ENCODE results near the gene PYGO1.

Gene PYGO1

DNA sequence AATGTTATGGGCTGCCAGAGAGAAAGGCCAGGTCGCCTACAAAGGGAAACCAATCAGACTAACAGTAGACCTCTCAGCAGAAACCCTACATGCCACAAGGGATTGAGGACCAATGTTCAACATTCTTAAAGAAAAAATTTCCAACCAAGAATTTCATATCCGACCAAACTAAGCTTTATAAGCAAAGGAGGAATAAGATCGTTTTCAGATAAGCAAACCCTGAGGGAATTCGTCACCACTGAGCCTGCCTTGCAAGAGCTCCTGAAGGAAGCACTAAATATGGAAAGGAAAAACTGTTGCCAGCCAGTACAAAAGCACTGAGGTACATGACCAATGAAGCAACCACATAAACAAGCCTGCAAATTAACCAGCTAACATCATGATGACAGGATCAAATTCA, 33.1 kb downstream of the PYGO1 start:
- Histone ChIP-seq H3K36me3 (ENCODE audit: control insufficient read depth, insufficient read depth, low read length) (no peaks in the 10 kb centered on the region), H3K4me1 (ENCODE audit: control insufficient read depth, insufficient read depth, low read length) (no peaks in the 10 kb centered on the region), H3K27ac (ENCODE audit: low read depth, low read length) (no peak overlapping the region), H3K27me3 (ENCODE audit: control insufficient read depth, insufficient read depth, low read length) (no peaks in the 10 kb centered on the region), H3K4me3 (ENCODE audit: low read length) (no peak overlapping the region), H3K9ac (ENCODE audit: low read length) (no peak overlapping the region)

DNA sequence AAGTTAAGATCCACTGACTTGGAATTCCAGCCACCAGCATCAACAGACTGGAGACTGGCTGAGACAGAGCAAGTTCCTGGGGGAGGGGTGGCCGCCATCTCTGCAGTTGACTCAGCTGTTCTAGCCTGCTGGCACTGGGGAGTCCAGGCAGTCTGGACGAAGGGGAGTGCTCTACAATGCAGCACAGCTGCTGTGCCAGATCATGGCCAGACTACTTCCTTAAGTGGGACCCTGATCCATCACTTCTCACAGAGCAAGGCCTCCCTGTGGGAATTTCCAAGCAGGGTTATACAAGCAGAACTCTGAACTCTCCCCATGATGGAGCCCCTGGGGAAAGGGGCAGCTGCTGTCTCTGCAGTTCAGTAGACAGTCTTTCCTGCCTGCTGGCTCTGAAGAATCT, 35.2 kb downstream of the PYGO1 start:
- Histone ChIP-seq H3K36me3 (ENCODE audit: control insufficient read depth, insufficient read depth, low read length) (no peaks in the 10 kb centered on the region), H3K4me3 (ENCODE audit: low read length) (no peak overlapping the region), H3K4me1 (ENCODE audit: control insufficient read depth, insufficient read depth, low read length) (no peaks in the 10 kb centered on the region), H3K27ac (ENCODE audit: low read depth, low read length) (no peak overlapping the region), H3K27me3 (ENCODE audit: control insufficient read depth, insufficient read depth, low read length) (no peaks in the 10 kb centered on the region), H3K9ac (ENCODE audit: low read length) (no peak overlapping the region)

DNA sequence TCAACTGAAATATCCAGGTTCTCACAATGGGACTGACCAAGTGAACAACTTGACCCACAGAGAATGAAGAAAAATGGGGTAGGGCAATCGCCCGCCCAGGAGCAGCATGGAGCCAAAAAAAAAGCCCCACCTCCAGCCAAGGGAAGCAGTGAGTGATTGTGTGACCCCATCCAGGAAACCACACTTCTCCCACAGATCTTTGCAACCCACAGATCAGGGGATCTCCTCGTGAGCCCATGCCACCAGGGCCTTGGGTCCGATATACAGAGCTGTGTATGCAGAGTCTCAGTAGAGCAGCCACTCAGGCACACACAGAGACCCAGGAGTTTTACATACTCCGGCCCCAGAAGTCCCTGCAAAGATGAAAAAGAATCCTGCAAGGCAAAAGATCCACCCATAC, 35.7 kb downstream of the PYGO1 start:
- H3K36me3 ChIP-seq (ENCODE audit: control insufficient read depth, insufficient read depth, low read length), result no peaks in the 10 kb centered on the region
- H3K4me1 ChIP-seq (ENCODE audit: control insufficient read depth, insufficient read depth, low read length), result no peaks in the 10 kb centered on the region
- H3K4me3 ChIP-seq (ENCODE audit: low read length), result no peak overlapping the region
- H3K9ac ChIP-seq (ENCODE audit: low read length), result no peak overlapping the region
- no peak overlapping the region for H3K27ac ChIP-seq (ENCODE audit: low read depth, low read length)
- H3K27me3 ChIP-seq (ENCODE audit: control insufficient read depth, insufficient read depth, low read length), result no peaks in the 10 kb centered on the region

DNA sequence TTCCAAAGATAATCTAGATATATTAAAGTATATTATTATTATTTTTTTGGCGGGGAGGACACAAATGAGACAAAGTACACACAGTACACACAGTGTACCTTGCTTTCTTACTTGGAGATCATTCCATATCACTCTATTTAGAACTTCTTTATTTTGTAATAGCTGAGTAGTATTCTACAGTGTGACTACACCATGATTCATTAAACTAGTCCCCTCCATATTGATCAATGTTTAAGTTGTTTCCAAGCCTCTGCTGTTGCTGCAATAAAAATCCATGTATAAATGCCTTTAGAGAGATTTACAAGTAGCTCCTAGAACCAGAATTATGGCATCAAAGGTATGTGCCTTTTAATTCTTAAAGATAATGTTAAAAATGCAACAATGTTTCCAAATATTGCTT, 38.8 kb downstream of the PYGO1 start:
- Histone ChIP-seq H3K27me3 (ENCODE audit: control insufficient read depth, insufficient read depth, low read length) (no peaks in the 10 kb centered on the region), H3K27ac (ENCODE audit: low read depth, low read length) (no peak overlapping the region), H3K4me3 (ENCODE audit: low read length) (no peak overlapping the region), H3K36me3 (ENCODE audit: control insufficient read depth, insufficient read depth, low read length) (no peaks in the 10 kb centered on the region), H3K9ac (ENCODE audit: low read length) (no peak overlapping the region), H3K4me1 (ENCODE audit: control insufficient read depth, insufficient read depth, low read length) (no peaks in the 10 kb centered on the region)

DNA sequence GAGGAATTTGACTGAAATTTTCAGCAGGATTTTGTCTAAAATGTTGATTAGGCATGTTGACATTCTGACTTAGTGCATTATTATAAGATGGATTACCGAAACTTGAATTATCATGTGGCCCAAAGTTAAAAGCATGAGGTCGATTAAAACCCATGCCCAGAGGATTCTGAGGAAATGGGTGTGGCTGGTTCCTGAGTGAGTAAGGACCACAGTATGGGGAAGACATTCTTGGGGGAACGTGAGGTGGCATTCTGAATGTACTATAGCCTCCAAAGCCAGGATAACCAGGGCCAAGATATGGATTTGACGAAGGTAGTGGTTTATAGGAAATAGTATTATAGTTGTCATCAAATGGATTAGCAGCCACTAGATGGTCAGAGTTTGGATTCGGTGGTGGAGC, 41.4 kb downstream of the PYGO1 start:
- Histone ChIP-seq H3K27ac (ENCODE audit: low read depth, low read length) (no peak overlapping the region), H3K9ac (ENCODE audit: low read length) (no peak overlapping the region), H3K4me1 (ENCODE audit: control insufficient read depth, insufficient read depth, low read length) (no peaks in the 10 kb centered on the region), H3K36me3 (ENCODE audit: control insufficient read depth, insufficient read depth, low read length) (no peaks in the 10 kb centered on the region), H3K4me3 (ENCODE audit: low read length) (no peak overlapping the region), H3K27me3 (ENCODE audit: control insufficient read depth, insufficient read depth, low read length) (no peaks in the 10 kb centered on the region)

DNA sequence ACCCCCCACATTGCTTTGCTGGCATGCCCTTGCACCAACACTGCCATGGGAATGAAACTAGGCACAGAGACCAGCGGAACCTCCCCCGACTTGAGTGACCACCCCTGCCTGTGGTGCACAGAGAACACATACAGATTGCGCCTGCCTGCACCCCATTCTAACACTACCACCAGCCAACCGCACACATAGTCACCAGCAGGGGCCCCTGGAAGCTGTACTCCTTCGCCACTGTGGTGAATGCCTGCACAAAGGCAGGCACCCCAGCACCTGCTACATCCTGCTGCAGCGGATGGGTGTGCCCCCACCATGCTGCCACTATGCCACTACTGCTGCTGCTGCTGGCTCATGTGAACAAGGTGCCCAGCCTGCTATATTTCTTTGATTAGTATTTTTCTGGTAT, 52.7 kb downstream of the PYGO1 start:
- Histone ChIP-seq H3K27me3 (ENCODE audit: control insufficient read depth, insufficient read depth, low read length) (no peaks in the 10 kb centered on the region), H3K4me3 (ENCODE audit: low read length) (no peak overlapping the region), H3K4me1 (ENCODE audit: control insufficient read depth, insufficient read depth, low read length) (no peaks in the 10 kb centered on the region), H3K36me3 (ENCODE audit: control insufficient read depth, insufficient read depth, low read length) (no peaks in the 10 kb centered on the region), H3K27ac (ENCODE audit: low read depth, low read length) (no peak overlapping the region), H3K9ac (ENCODE audit: low read length) (no peak overlapping the region)

DNA sequence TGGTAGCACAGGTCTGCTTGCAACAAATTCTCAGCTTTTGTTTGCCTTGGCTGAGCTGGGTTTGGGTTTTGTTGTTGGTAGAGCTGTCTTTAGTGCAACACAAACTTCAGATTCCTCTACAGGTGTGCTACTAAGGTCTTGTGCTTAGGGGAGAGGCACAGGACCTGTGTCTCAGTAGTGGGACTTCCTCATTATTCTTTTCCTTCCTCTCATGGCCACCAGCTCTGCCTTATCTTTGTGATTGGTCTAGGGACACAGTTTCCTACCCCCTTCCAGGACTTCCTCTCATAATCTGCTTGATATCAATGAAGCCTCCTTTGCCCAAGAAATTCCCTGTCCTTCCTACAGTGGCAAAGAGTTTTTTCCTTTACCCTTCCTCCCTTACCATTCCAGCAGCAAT, 55.2 kb downstream of the PYGO1 start:
- H3K36me3 ChIP-seq (ENCODE audit: control insufficient read depth, insufficient read depth, low read length), result no peaks in the 10 kb centered on the region
- H3K4me1 ChIP-seq (ENCODE audit: control insufficient read depth, insufficient read depth, low read length), result no peaks in the 10 kb centered on the region
- H3K27ac ChIP-seq (ENCODE audit: low read depth, low read length), result no peak overlapping the region
- H3K27me3 ChIP-seq (ENCODE audit: control insufficient read depth, insufficient read depth, low read length), result no peaks in the 10 kb centered on the region
- no peak overlapping the region for H3K9ac ChIP-seq (ENCODE audit: low read length)
- H3K4me3 ChIP-seq (ENCODE audit: low read length), result no peak overlapping the region

DNA sequence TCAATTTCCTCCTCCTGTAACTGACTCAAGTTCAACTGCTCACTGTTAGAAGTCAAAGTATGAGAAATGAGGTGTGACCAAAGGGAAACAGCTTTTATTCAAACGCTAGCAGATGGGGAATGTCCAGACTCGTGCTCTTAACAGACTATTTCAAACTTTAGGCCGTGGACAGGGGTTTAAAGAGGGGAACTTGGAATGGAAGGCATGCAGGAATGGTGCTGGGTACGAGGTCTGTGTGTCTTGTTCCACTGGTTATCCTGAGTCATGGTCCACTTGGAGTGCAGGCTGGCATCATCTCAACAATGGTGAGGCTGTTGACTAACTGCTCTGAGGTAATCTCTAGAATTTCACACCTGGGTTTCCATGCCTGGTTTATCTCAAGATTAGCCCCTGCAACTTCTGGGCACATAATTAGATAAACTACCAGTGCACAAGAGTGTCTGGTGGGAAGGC, 57.3 kb downstream of the PYGO1 start:
- no peak overlapping the region for H3K4me3 ChIP-seq (ENCODE audit: low read length)
- H3K27ac ChIP-seq (ENCODE audit: low read depth, low read length), result no peak overlapping the region
- no peaks in the 10 kb centered on the region for H3K36me3 ChIP-seq (ENCODE audit: control insufficient read depth, insufficient read depth, low read length)
- no peaks in the 10 kb centered on the region for H3K27me3 ChIP-seq (ENCODE audit: control insufficient read depth, insufficient read depth, low read length)
- H3K4me1 ChIP-seq (ENCODE audit: control insufficient read depth, insufficient read depth, low read length), result no peaks in the 10 kb centered on the region
- H3K9ac ChIP-seq (ENCODE audit: low read length), result no peak overlapping the region

DNA sequence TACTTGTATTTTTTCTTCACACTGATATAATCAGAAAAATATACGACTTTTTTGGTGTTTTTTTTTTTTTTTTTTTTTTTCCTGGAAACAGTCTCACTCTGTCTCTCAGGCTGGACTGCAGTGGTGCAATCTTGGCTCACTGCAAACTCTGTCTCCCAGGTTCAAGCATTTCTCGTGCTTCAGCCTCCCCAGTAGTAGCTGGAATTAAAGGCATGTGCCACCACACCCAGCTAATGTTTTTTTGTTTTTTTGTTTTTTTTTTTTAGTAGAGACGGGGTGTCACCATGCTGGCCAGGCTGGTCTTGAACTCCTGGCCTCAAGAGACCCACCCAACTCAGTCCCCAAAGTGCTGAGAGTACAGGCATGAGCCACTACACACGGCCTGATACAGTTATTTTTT, 59.3 kb downstream of the PYGO1 start:
- Histone ChIP-seq H3K4me3 (ENCODE audit: low read length) (no peak overlapping the region), H3K4me1 (ENCODE audit: control insufficient read depth, insufficient read depth, low read length) (no peaks in the 10 kb centered on the region), H3K9ac (ENCODE audit: low read length) (no peak overlapping the region), H3K27ac (ENCODE audit: low read depth, low read length) (no peak overlapping the region), H3K27me3 (ENCODE audit: control insufficient read depth, insufficient read depth, low read length) (no peaks in the 10 kb centered on the region), H3K36me3 (ENCODE audit: control insufficient read depth, insufficient read depth, low read length) (no peaks in the 10 kb centered on the region)

DNA sequence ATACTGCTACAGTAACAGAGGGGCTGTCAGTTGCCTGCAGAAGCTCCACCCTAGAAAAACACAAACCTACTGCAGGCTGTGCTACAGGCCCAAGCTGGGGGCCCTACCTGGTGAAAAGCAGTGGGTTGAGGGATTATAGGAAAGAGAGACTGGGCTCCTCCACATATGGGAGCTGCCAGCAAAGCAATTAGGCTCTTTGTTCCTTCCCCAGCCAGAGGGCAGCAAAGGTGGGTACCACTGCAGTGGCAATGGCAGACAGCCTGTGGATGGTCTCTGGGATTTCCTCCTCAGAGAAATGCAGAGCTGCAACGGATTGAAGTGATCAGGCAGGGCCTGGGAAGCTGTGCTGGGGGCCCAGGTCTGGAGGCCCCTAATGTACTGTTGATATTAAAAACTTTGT, 61.0 kb downstream of the PYGO1 start:
- Histone ChIP-seq H3K27me3 (ENCODE audit: control insufficient read depth, insufficient read depth, low read length) (no peaks in the 10 kb centered on the region), H3K4me3 (ENCODE audit: low read length) (no peak overlapping the region), H3K27ac (ENCODE audit: low read depth, low read length) (no peak overlapping the region), H3K4me1 (ENCODE audit: control insufficient read depth, insufficient read depth, low read length) (no peaks in the 10 kb centered on the region), H3K9ac (ENCODE audit: low read length) (no peak overlapping the region), H3K36me3 (ENCODE audit: control insufficient read depth, insufficient read depth, low read length) (no peaks in the 10 kb centered on the region)

DNA sequence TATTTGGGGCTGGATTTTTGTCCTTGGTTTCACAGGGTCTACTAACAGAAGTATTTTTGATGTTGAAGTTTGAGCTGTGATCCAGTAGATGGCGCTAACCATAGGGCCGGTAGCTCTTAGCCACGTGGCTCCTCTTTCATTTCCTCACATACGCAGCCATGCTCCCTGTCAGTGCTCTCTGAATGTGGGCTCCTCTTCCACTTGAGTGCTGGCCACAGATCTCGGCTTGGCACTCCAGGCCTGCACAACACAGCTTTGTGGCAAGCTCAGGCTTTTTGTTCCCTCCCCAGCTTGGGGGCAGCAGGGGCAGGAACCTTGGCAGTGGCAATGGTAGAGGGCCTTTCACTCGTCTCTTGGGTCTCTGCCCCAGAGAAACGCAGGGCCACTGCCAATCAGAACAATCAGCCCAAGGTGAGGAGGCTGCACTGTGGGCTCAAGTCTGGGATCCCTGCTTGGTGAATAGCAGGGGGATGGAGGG, 61.5 kb downstream of the PYGO1 start:
- peak overlapping the region; percentile 14 for H3K4me3 ChIP-seq (ENCODE audit: low read length)

DNA sequence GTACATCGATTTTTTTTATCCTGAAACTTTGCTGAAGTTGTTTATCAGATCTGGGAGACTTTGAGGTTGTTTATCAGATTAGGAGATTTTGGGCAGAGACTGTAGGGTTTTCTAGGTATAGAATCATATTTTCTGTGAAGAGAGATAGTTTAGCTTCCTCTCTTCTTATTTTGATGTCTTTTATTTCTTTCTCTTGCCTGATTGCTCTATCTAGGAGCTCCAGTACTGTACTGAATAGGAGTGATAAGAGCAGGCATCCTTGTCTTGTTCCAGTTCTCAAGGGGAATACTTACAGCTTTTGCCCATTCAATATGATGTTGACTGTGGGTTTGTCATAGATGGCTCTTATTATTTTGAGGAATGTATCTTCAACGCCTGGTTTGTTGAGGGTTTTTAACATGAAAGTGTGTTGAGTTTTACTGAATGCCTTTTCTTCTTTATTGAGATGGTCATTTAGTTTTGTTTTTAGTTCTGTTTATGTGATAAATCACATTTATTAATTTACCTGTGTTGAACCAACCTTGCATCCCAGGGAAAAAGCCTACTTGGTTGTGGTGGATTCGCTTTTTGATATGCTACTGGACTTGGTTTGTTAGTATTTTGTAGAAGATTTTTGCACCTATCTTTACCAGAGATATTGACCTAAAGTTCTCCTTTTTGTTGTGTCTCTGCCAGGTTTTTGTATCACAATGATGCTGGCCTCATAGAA, 65.2 kb downstream of the PYGO1 start:
- H3K4me1 ChIP-seq (ENCODE audit: control insufficient read depth, insufficient read depth, low read length), result no peaks in the 10 kb centered on the region
- no peaks in the 10 kb centered on the region for H3K27me3 ChIP-seq (ENCODE audit: control insufficient read depth, insufficient read depth, low read length)
- no peak overlapping the region for H3K4me3 ChIP-seq (ENCODE audit: low read length)
- no peaks in the 10 kb centered on the region for H3K36me3 ChIP-seq (ENCODE audit: control insufficient read depth, insufficient read depth, low read length)
- H3K9ac ChIP-seq (ENCODE audit: low read length), result no peak overlapping the region
- no peak overlapping the region for H3K27ac ChIP-seq (ENCODE audit: low read depth, low read length)

More for the DNA sequence above, 61.5 kb downstream of the PYGO1 start:
- Histone ChIP-seq H3K27me3 (ENCODE audit: control insufficient read depth, insufficient read depth, low read length) (no peaks in the 10 kb centered on the region), H3K27ac (ENCODE audit: low read depth, low read length) (no peak overlapping the region), H3K36me3 (ENCODE audit: control insufficient read depth, insufficient read depth, low read length) (no peaks in the 10 kb centered on the region), H3K4me1 (ENCODE audit: control insufficient read depth, insufficient read depth, low read length) (no peaks in the 10 kb centered on the region), H3K9ac (ENCODE audit: low read length) (no peak overlapping the region)

DNA sequence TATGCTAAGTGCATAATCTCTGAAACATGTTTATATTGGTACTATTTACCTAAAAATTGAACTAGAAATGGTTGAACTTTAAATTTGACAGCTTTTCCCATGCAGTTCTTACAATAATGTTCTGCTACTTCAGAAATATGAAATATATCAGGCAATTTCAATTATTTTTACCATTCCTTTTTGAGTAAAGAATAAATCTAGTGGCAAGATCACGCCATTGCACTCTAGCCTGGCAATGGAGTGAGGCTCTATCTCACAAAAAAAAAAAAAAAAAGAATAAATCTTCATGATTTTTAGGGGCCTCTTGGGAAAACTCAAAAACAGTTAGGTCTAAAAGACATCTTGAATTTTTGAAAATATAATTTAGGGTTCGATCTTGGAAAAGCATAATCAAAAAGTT, 69.5 kb downstream of the PYGO1 start:
- Histone ChIP-seq H3K9ac (ENCODE audit: low read length) (no peak overlapping the region), H3K4me3 (ENCODE audit: low read length) (no peak overlapping the region), H3K4me1 (ENCODE audit: control insufficient read depth, insufficient read depth, low read length) (no peaks in the 10 kb centered on the region), H3K27ac (ENCODE audit: low read depth, low read length) (no peak overlapping the region), H3K27me3 (ENCODE audit: control insufficient read depth, insufficient read depth, low read length) (no peaks in the 10 kb centered on the region), H3K36me3 (ENCODE audit: control insufficient read depth, insufficient read depth, low read length) (no peaks in the 10 kb centered on the region)
